ENCODE measurements around the gene NACC2. TPM values are rescaled to one million over a fixed set of nuclear protein-coding genes. Genes with fewer than 3 reads are reported as not detected.

Gene NACC2
- total RNA-seq, 1 donor from 2014 or later: 9.6 TPM

- no peaks in the 10 kb centered on the region for H3K9me3 Mint-ChIP-seq (ENCODE audit: unreplicated experiment)
- no peak for DNase-seq (ENCODE audit: low spot score)
- H3K36me3 Mint-ChIP-seq (ENCODE audit: low read depth, unreplicated experiment): no peaks in the 10 kb centered on the region
- H3K4me1 Mint-ChIP-seq (ENCODE audit: unreplicated experiment): peaks cover 5% of the 10 kb centered on the region
- no peak overlapping the region for H3K4me3 Mint-ChIP-seq (ENCODE audit: unreplicated experiment)
- peaks cover 4% of the 10 kb centered on the region for H3K27me3 Mint-ChIP-seq (ENCODE audit: unreplicated experiment)
- TF ChIP-seq CTCF (IDR thresholded peaks at IDR 0.05; ENCODE audit: unreplicated experiment): no peak
- no peak overlapping the region for H3K27ac Mint-ChIP-seq (ENCODE audit: unreplicated experiment)
These were observed 106.6 kb downstream of the NACC2 start for GRCh38 chr9:135988493-135988892.

GRCh38 chr9:135987838-135988404 is 107.2 kb downstream of the NACC2 start:
- H3K4me1 Mint-ChIP-seq (ENCODE audit: unreplicated experiment): peaks cover 4% of the 10 kb centered on the region
- no peak for TF ChIP-seq CTCF (IDR thresholded peaks at IDR 0.05; ENCODE audit: unreplicated experiment)
- no peaks in the 10 kb centered on the region for H3K9me3 Mint-ChIP-seq (ENCODE audit: unreplicated experiment)
- no peak overlapping the region for H3K27ac Mint-ChIP-seq (ENCODE audit: unreplicated experiment)
- no peak for DNase-seq (ENCODE audit: low spot score)
- no peaks in the 10 kb centered on the region for H3K36me3 Mint-ChIP-seq (ENCODE audit: low read depth, unreplicated experiment)
- peaks cover 4% of the 10 kb centered on the region for H3K27me3 Mint-ChIP-seq (ENCODE audit: unreplicated experiment)
- H3K4me3 Mint-ChIP-seq (ENCODE audit: unreplicated experiment): no peak overlapping the region

- TF ChIP-seq CTCF (IDR thresholded peaks at IDR 0.05; ENCODE audit: unreplicated experiment): no peak
- DNase-seq (ENCODE audit: low spot score): no peak
- Mint-ChIP-seq H3K27ac (ENCODE audit: unreplicated experiment) (no peak overlapping the region), H3K4me1 (ENCODE audit: unreplicated experiment) (peaks cover under 1% of the 10 kb centered on the region), H3K36me3 (ENCODE audit: low read depth, unreplicated experiment) (no peaks in the 10 kb centered on the region), H3K4me3 (ENCODE audit: unreplicated experiment) (no peak overlapping the region), H3K27me3 (ENCODE audit: unreplicated experiment) (peaks cover 1% of the 10 kb centered on the region), H3K9me3 (ENCODE audit: unreplicated experiment) (no peaks in the 10 kb centered on the region)
These were observed 108.5 kb downstream of the NACC2 start for GRCh38 chr9:135986605-135987004.

- no peak overlapping the region for H3K4me3 Mint-ChIP-seq (ENCODE audit: unreplicated experiment)
- no peak overlapping the region for H3K27ac Mint-ChIP-seq (ENCODE audit: unreplicated experiment)
- no peaks in the 10 kb centered on the region for H3K4me1 Mint-ChIP-seq (ENCODE audit: unreplicated experiment)
- H3K36me3 Mint-ChIP-seq (ENCODE audit: low read depth, unreplicated experiment): no peaks in the 10 kb centered on the region
- no peak for DNase-seq (ENCODE audit: low spot score)
- H3K27me3 Mint-ChIP-seq (ENCODE audit: unreplicated experiment): no peaks in the 10 kb centered on the region
- H3K9me3 Mint-ChIP-seq (ENCODE audit: unreplicated experiment): no peaks in the 10 kb centered on the region
- TF ChIP-seq CTCF (IDR thresholded peaks at IDR 0.05; ENCODE audit: unreplicated experiment): no peak
These were observed 109.2 kb downstream of the NACC2 start for GRCh38 chr9:135985889-135986288.

GRCh38 chr9:135985459-135985774 is 109.7 kb downstream of the NACC2 start:
- no peaks in the 10 kb centered on the region for H3K27me3 Mint-ChIP-seq (ENCODE audit: unreplicated experiment)
- no peak overlapping the region for H3K27ac Mint-ChIP-seq (ENCODE audit: unreplicated experiment)
- DNase-seq (ENCODE audit: low spot score): no peak
- no peak for TF ChIP-seq CTCF (IDR thresholded peaks at IDR 0.05; ENCODE audit: unreplicated experiment)
- H3K9me3 Mint-ChIP-seq (ENCODE audit: unreplicated experiment): no peaks in the 10 kb centered on the region
- no peaks in the 10 kb centered on the region for H3K36me3 Mint-ChIP-seq (ENCODE audit: low read depth, unreplicated experiment)
- no peaks in the 10 kb centered on the region for H3K4me1 Mint-ChIP-seq (ENCODE audit: unreplicated experiment)
- H3K4me3 Mint-ChIP-seq (ENCODE audit: unreplicated experiment): no peak overlapping the region

All from endothelial cell (in vitro differentiated cells).